B cell (primary cell): ENCODE data around the gene NRXN2. TPM values are rescaled to one million over a fixed set of nuclear protein-coding genes. Genes with fewer than 3 reads are reported as not detected.
"Not testable (repeated sequence)": the region's sequence is repeated elsewhere in the genome, so short reads cannot be mapped to it uniquely, and the experiment has no call there.

Experiments used
- ATAC-seq: fragments of 200-7000 bp; cut with Tn5 transposase; one replicate; pipeline ENCODE4 v1.10.0; 2021; ENCODE audit warnings: low read depth, mild to moderate bottlenecking, moderate number of reproducible peaks, moderate library complexity
- CTCF ChIA-PET: fragments of 350-600 bp; sonication (Branson Sonifier 250); formaldehyde crosslinking; loops from one replicate; lab custom pipeline; 2021; ENCODE audit warnings: antibody characterized with exemption, inconsistent platforms; lab: Charles Lee
- POLR2A ChIA-PET: fragments of 350-600 bp; sonication (Branson Sonifier 250); formaldehyde crosslinking; loops from one replicate; lab custom pipeline; 2021; ENCODE audit warnings: antibody characterized with exemption; lab: Charles Lee
- DNase-seq: peaks from one replicate; pipeline ENCODE4 v3.0.0; 2013
- H2AFZ ChIP-seq: 2 replicates; pipeline ENCODE4 v1.6.1; 2012; ENCODE audit warnings: mild to moderate bottlenecking, low read depth, low read length; ENCODE audit not compliant: insufficient read depth, poor library complexity, severe bottlenecking
- H3K27ac ChIP-seq, 2 donors: 1 replicate in 1 of 2; 2 replicates in 1 of 2; pipeline ENCODE4 v1.5.1; 2012 to 2013; ENCODE audit warnings: low read length in 2 of 2, mild to moderate bottlenecking in 2 of 2, moderate library complexity in 1 of 2
- H3K27me3 ChIP-seq, 4 experiments: fragments of 200-600 bp in 1 of 4; sonication (generic) in 1 of 4; replicated peaks in 1 of 4; 1 replicate in 2 of 4; 2 replicates in 2 of 4; pipeline versions ENCODE4 v1.6.1 to v1.7.0; 2013 to 2016; ENCODE audit warnings: low read length in 3 of 4, mild to moderate bottlenecking in 2 of 4, mixed read lengths in 1 of 4, moderate library complexity in 1 of 4; ENCODE audit not compliant: insufficient read depth in 4 of 4, control insufficient read depth in 3 of 4; ENCODE audit errors: control extremely low read depth in 1 of 4
- H3K36me3 ChIP-seq, 2 experiments: replicated peaks in 1 of 2; 1 replicate in 1 of 2; 2 replicates in 1 of 2; pipeline versions ENCODE4 v1.6.1 to v1.7.1; 2013; ENCODE audit warnings: low read length in 1 of 2; ENCODE audit not compliant: insufficient read depth in 2 of 2, control insufficient read depth in 1 of 2; ENCODE audit errors: control extremely low read depth in 1 of 2, extremely low read depth in 1 of 2
- H3K4me1 ChIP-seq, 2 donors: fragments of 200-600 bp in 1 of 2; sonication (generic) in 1 of 2; 1 replicate in 1 of 2; 2 replicates in 1 of 2; pipeline versions ENCODE4 v1.5.1 to v1.6.1; 2013 to 2017; ENCODE audit warnings: low read length in 2 of 2; ENCODE audit not compliant: control insufficient read depth in 2 of 2, insufficient read depth in 2 of 2
- H3K4me2 ChIP-seq: replicated peaks from 2 replicates; pipeline ENCODE3; 2012; ENCODE audit warnings: mild to moderate bottlenecking, low read depth, low read length; ENCODE audit not compliant: poor library complexity, severe bottlenecking
- H3K4me3 ChIP-seq, 5 experiments: fragments of 200-600 bp in 1 of 5; sonication (generic) in 1 of 5; 1 replicate in 3 of 5; 2 replicates in 2 of 5; pipeline versions ENCODE4 v1.5.1 to v1.7.0; 2011 to 2016; ENCODE audit warnings: low read length in 4 of 5, mild to moderate bottlenecking in 4 of 5, low read depth in 2 of 5, control low read depth in 1 of 5, moderate library complexity in 1 of 5; ENCODE audit not compliant: insufficient read depth in 1 of 5; ENCODE audit errors: control extremely low read depth in 1 of 5, extremely low read depth in 1 of 5
- H3K79me2 ChIP-seq: fragments of 200-600 bp; sonication (generic); one replicate; pipeline ENCODE4 v1.6.0; 2016; ENCODE audit warnings: low read length; ENCODE audit not compliant: control insufficient read depth, insufficient read depth
- H3K9ac ChIP-seq: fragments of 200-600 bp; sonication (generic); 2 replicates; pipeline ENCODE4 v1.6.1; 2017; ENCODE audit warnings: mild to moderate bottlenecking, low read length, moderate library complexity
- H3K9me3 ChIP-seq, 3 donors: one replicate each; pipeline versions ENCODE4 v1.6.1 to v1.7.1; 2013; ENCODE audit warnings: low read length in 2 of 3; ENCODE audit not compliant: control insufficient read depth in 2 of 3, insufficient read depth in 1 of 3; ENCODE audit errors: control extremely low read depth in 1 of 3
- H4K20me1 ChIP-seq: 2 replicates; pipeline ENCODE4 v1.6.0; 2012; ENCODE audit warnings: mild to moderate bottlenecking, low read length; ENCODE audit not compliant: insufficient read depth, control insufficient read depth, poor library complexity, severe bottlenecking
- H3K27ac Mint-ChIP-seq: one replicate; pipeline ENCODE4 v1.8.0; 2021; ENCODE audit warnings: mixed read lengths
- H3K27me3 Mint-ChIP-seq: one replicate; pipeline ENCODE4 v1.8.0; 2021; ENCODE audit warnings: mixed read lengths
- H3K4me1 Mint-ChIP-seq: one replicate; pipeline ENCODE4 v1.8.0; 2021; ENCODE audit warnings: mixed read lengths
- H3K4me3 Mint-ChIP-seq: one replicate; pipeline ENCODE4 v1.8.0; 2021; ENCODE audit warnings: mixed read lengths
- H3K9me3 Mint-ChIP-seq: one replicate; pipeline ENCODE4 v1.8.0; 2022; ENCODE audit warnings: mixed read lengths; ENCODE audit not compliant: insufficient read depth
- CTCF ChIP-seq: fragments of 200-600 bp; IDR thresholded peaks from one replicate; pipeline ENCODE4 v1.8.0; 2022; ENCODE audit warnings: antibody characterized with exemption, mild to moderate bottlenecking
- EZH2 ChIP-seq: IDR thresholded peaks from 2 replicates; pipeline ENCODE4 v1.6.1; 2012; ENCODE audit warnings: borderline replicate concordance, low read depth, mild to moderate bottlenecking, moderate library complexity, low read length; ENCODE audit not compliant: insufficient read depth, poor library complexity, severe bottlenecking
- WGBS: methylation state at CpG from one replicate; pipeline ENCODE4 v1.1.5; 2013; ENCODE audit warnings: missing lambda C conversion rate; ENCODE audit not compliant: insufficient coverage; 5-methylcytosine and 5-hydroxymethylcytosine counted together
- intact Hi-C: fragments of 100-400 bp; cut with micrococcal nuclease; formaldehyde crosslinking; loops from one replicate; pipeline ENCODE4 v1.10.0; 2022
- polyA plus RNA-seq: library from polyadenylated mRNA; depleted of rRNA; stranded (reverse); fragments of >200 nt; gene quantifications from 2 replicates; pipeline ENCODE4 v1.2.3, GENCODE V29; 2012
- total RNA-seq, 2 donors: library from RNA; stranded (reverse); fragments of 120-200 nt in 1 of 2; gene quantifications; 1 replicate in 1 of 2; 2 replicates in 1 of 2; pipeline versions ENCODE4 v1.2.3 to v1.2.4, GENCODE V29; 2013 to 2022

Gene NRXN2
- total and polyA plus RNA-seq, 2 donors (not counting 1 experiment from before 2014, with no cell fraction given), result 0.01 to 0.52 TPM

GRCh38 chr11:64667154-64667745 is 55.7 kb downstream of the NRXN2 start:
- no peak overlapping the region for H3K4me2 ChIP-seq
- no peaks in the 10 kb centered on the region for H3K4me1 ChIP-seq
- H3K9me3 Mint-ChIP-seq, result no peaks in the 10 kb centered on the region
- intact Hi-C loops, result no loop called here
- H3K27ac ChIP-seq, result no peak overlapping the region
- H3K27me3 ChIP-seq, result peaks cover 0 to 24% (median 3%) of the 10 kb centered on the region in 4 experiments
- no peak overlapping the region for H3K4me3 Mint-ChIP-seq
- H3K4me1 Mint-ChIP-seq, result no peaks in the 10 kb centered on the region
- no peaks in the 10 kb centered on the region for H4K20me1 ChIP-seq
- ATAC-seq (no peak), DNase-seq (no peak)
- ChIA-PET CTCF (interaction anchor here (1.1 kb wide), 1 partner anchor 22 kb away, joined by 3 read pairs; no protein-coding TSS in a partner anchor), POLR2A (no interaction called here)
- no peaks in the 10 kb centered on the region for H3K36me3 ChIP-seq
- H2AFZ ChIP-seq, result no peak overlapping the region
- H3K4me3 ChIP-seq, result no peak overlapping the region
- no peak overlapping the region for H3K27ac Mint-ChIP-seq
- H3K9me3 ChIP-seq, result no peaks in the 10 kb centered on the region
- 95% methylated on average over 21 of the region's 22 CpGs for WGBS
- peaks cover 44% of the 10 kb centered on the region for H3K27me3 Mint-ChIP-seq
- H3K9ac ChIP-seq, result no peak overlapping the region
- H3K79me2 ChIP-seq, result no peaks in the 10 kb centered on the region
- TF ChIP-seq EZH2 (no peak), CTCF (no peak)

- Histone ChIP-seq H3K27ac (no peak overlapping the region), H3K9ac (no peak overlapping the region), H3K36me3 (no peaks in the 10 kb centered on the region), H3K79me2 (no peaks in the 10 kb centered on the region), H3K4me1 (no peaks in the 10 kb centered on the region), H4K20me1 (no peaks in the 10 kb centered on the region), H3K4me2 (no peak overlapping the region), H3K27me3 (peaks cover 0 to 16% (median 2%) of the 10 kb centered on the region in 4 experiments), H2AFZ (no peak overlapping the region), H3K4me3 (no peak overlapping the region), H3K9me3 (no peaks in the 10 kb centered on the region)
- DNase-seq (no peak), ATAC-seq (no peak)
- no peak for TF ChIP-seq CTCF
- no peak for TF ChIP-seq EZH2
- Mint-ChIP-seq H3K9me3 (no peaks in the 10 kb centered on the region), H3K4me3 (no peak overlapping the region), H3K27me3 (peaks cover 32% of the 10 kb centered on the region), H3K27ac (no peak overlapping the region), H3K4me1 (no peaks in the 10 kb centered on the region)
- ChIA-PET CTCF (interaction anchor here (0.8 to 1.8 kb wide), 2 partner anchors 14 to 23 kb away, joined by 4 to 6 read pairs; no protein-coding TSS in a partner anchor), POLR2A (no interaction called here)
- intact Hi-C loops, result no loop called here
- 33% methylated on average over 4 of the region's 7 CpGs for WGBS
These were observed 57.6 kb downstream of the NRXN2 start for GRCh38 chr11:64665411-64665821.

DNA sequence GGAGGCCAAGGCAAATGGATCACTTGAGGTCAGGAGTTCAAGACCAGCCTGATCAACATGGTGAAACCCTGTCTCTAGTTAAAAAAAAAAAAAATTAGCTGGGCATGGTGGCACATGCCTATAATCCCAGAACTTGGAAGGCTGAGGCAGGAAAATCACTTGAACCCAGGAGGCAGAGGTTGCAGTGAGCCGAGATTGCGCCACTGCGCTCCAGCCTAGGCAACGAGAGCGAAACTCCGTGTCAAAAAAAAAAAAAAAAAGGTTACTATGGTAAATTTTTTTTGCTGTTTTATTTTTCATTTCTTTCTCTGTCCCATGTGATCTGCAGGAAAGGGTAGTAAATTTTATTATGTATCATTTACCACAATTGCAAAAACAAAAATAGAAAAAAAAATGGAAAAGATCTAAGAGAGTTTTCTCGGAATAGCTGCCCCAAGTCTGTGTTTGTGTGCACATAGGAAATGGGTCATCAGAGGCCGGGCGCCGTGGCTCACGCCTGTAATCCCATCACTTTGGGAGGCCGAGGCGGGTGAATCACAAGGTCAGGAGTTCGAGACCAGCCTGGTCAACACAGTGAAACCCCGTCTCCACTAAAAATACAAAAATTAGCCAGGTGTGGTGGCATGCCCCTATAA is 58.6 kb downstream of the NRXN2 start:
- H3K36me3 ChIP-seq, H3K4me3 Mint-ChIP-seq, H4K20me1 ChIP-seq, H3K27me3 ChIP-seq, H3K9me3 Mint-ChIP-seq, DNase-seq, H3K4me2 ChIP-seq, H3K4me3 ChIP-seq, H3K27ac ChIP-seq, H2AFZ ChIP-seq, intact Hi-C loops, H3K4me1 Mint-ChIP-seq, POLR2A ChIA-PET, H3K4me1 ChIP-seq, H3K27ac Mint-ChIP-seq, H3K9me3 ChIP-seq, ATAC-seq, H3K79me2 ChIP-seq, H3K9ac ChIP-seq: not testable (repeated sequence)
- CTCF ChIA-PET, result interaction anchor here (0.7 to 1.8 kb wide), 2 partner anchors 24 to 639 kb away, joined by 5 to 6 read pairs; no protein-coding TSS in a partner anchor
- peaks cover 26% of the 10 kb centered on the region for H3K27me3 Mint-ChIP-seq
- WGBS, result 44% methylated on average over 10 of the region's 15 CpGs
